HG03571 (cell line): Measurements from ENCODE around the gene MMEL1.
"Not testable (repeated sequence)": the region's sequence is repeated elsewhere in the genome, so short reads cannot be mapped to it uniquely, and the experiment has no call there.

Source experiments
- ATAC-seq: cut with Tn5 transposase; IDR thresholded peaks from one replicate; pipeline ENCODE4 v1.9.1; 2021; ENCODE audit not compliant: unreplicated experiment

Gene MMEL1

GRCh38 chr1:2560299-2561073 is 72.3 kb downstream of the MMEL1 start:
- no peak for ATAC-seq

GRCh38 chr1:2559509-2560298 is 73.1 kb downstream of the MMEL1 start:
- ATAC-seq, result no peak

GRCh38 chr1:2558861-2559260 is 74.0 kb downstream of the MMEL1 start:
- no peak for ATAC-seq

- ATAC-seq, result no peak
Measured at GRCh38 chr1:2558420-2558819, 74.4 kb downstream of the MMEL1 start.

GRCh38 chr1:2557482-2558400 is 75.1 kb downstream of the MMEL1 start:
- no peak for ATAC-seq

- ATAC-seq, result peak; percentile 27
Measured at GRCh38 chr1:2556678-2557481, 75.9 kb downstream of the MMEL1 start.

- peak; percentile 22 for ATAC-seq
Measured at GRCh38 chr1:2556277-2556677, 76.5 kb downstream of the MMEL1 start, which contains the start of gene TNFRSF14. Gene TNFRSF14 (plus strand): TSS chr1:2556371. CDS start chr1:2556665, 294 bp downstream.

GRCh38 chr1:2555634-2556276 is 77.1 kb downstream of the MMEL1 start:
- peak; percentile 33 for ATAC-seq

- ATAC-seq, result no peak
Measured at GRCh38 chr1:2554621-2555387, 78.0 kb downstream of the MMEL1 start.

GRCh38 chr1:2553871-2554620 is 78.8 kb downstream of the MMEL1 start:
- no peak for ATAC-seq

- ATAC-seq, result not testable (repeated sequence)
Measured at GRCh38 chr1:2553076-2553475, 79.7 kb downstream of the MMEL1 start.

- ATAC-seq, result no peak
Measured at GRCh38 chr1:2552189-2552588, 80.6 kb downstream of the MMEL1 start.

- ATAC-seq, result not testable (repeated sequence)
Measured at GRCh38 chr1:2551544-2551943, 81.3 kb downstream of the MMEL1 start.

GRCh38 chr1:2550309-2550861 is 82.4 kb downstream of the MMEL1 start:
- ATAC-seq, result not testable (repeated sequence)

GRCh38 chr1:2549367-2550029 is 83.3 kb downstream of the MMEL1 start:
- not testable (repeated sequence) for ATAC-seq

- ATAC-seq, result no peak
Measured at GRCh38 chr1:2548068-2548589, 84.7 kb downstream of the MMEL1 start.
